ENCODE measurements around the gene TSC22D1.

Gene TSC22D1

GRCh38 chr13:44438234-44438579, 137.9 kb downstream of the TSC22D1 start:
- no peaks in the 10 kb centered on the region for H3K36me3 Mint-ChIP-seq (ENCODE audit: low read depth)
- H3K4me1 Mint-ChIP-seq (ENCODE audit: low read depth), result peaks cover 24% of the 10 kb centered on the region
- H3K27ac Mint-ChIP-seq, result no peak overlapping the region
- peaks cover 9% of the 10 kb centered on the region for H3K27me3 Mint-ChIP-seq
- H3K9me3 Mint-ChIP-seq, result no peaks in the 10 kb centered on the region
- H3K4me3 Mint-ChIP-seq, result no peak overlapping the region

DNA sequence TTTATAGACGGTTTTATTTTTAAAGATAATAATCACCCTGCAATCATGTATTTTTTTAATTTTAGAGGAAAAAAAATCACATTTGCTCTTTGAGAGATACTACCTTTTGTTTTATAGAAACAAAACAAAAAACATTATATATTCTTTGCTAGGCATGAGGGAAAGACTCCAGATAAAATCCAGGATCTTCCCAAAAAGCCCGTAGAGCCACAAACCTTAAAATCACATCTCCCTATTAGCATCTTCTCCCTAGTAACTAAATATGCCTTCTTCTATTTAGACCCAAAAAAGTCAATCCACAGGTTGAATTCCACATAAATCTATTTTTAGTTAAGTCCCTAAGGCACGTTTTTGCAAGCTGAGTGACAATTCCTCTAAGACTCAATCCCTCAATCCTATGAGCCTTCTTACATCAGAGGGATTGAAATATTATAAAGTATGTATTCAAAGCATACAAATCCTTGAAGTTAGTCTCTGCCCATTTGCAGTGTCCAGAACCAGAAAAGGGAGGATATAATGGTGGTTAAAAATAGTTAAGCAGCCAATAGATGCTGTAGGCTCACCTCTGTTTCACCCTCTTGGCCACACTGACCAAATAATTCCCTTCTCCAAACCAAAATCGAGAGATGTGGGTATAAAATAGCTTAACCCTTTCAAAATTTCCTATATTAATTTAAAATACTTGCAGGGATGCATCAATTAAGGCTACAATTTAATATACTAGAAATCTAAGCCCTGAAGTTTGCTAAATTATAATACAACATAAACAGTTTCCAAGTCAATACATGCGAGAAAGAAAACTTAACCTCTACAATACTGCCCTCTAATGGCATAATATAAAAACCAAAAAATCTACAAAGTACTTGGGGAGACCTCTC, 138.5 kb downstream of the TSC22D1 start:
- H3K9me3 Mint-ChIP-seq, result no peaks in the 10 kb centered on the region
- peaks cover 9% of the 10 kb centered on the region for H3K27me3 Mint-ChIP-seq
- H3K4me1 Mint-ChIP-seq (ENCODE audit: low read depth), result peaks cover 24% of the 10 kb centered on the region
- H3K27ac Mint-ChIP-seq, result no peak overlapping the region
- no peaks in the 10 kb centered on the region for H3K36me3 Mint-ChIP-seq (ENCODE audit: low read depth)
- H3K4me3 Mint-ChIP-seq, result peak overlapping the region; percentile 84

DNA sequence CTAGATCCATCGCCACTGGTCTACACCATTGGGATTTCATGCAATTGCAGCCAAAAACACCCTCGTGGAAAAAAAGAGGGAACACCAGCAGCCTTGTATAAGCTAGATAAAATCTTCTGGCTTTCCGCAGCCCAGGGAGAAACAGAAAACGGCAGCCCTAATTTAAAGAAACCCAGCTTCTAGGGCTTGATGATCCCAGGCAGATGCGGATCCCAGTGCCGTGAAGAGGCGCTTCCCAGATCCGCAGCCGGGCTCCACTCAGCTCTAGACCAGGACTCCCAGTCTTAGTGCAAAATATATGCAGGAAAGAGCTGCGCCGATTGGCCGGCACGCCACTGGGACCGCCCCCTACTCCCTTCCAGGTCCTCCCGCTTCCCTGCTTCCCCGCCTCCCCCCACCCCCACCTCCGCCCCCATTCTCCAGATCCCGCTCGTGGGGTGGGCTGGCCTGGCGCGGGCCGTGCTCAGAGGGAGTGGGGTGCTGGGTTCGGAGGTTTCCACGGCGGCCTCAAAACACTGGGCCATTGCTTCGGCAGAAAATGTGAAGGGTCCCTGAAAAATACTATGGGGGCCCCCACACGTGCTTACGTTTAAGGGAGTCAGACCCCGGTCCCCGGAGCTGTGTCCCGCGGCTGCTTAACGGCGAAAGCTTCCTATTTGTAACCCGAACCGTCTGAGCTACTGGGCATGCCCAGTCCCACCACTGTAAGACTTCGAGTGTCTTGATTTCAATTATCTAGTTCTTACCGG, 139.4 kb downstream of the TSC22D1 start:
- Mint-ChIP-seq H3K27me3 (peaks cover 9% of the 10 kb centered on the region), H3K36me3 (ENCODE audit: low read depth) (no peaks in the 10 kb centered on the region), H3K27ac (no peak overlapping the region), H3K4me1 (ENCODE audit: low read depth) (peaks cover 24% of the 10 kb centered on the region), H3K4me3 (peak overlapping the region; percentile 84), H3K9me3 (no peaks in the 10 kb centered on the region)

GRCh38 chr13:44435919-44436510, 140.1 kb downstream of the TSC22D1 start:
- H3K9me3 Mint-ChIP-seq, result no peaks in the 10 kb centered on the region
- H3K4me3 Mint-ChIP-seq, result peak overlapping the region; percentile 84
- peak overlapping the region; percentile 36 for H3K27ac Mint-ChIP-seq
- no peaks in the 10 kb centered on the region for H3K36me3 Mint-ChIP-seq (ENCODE audit: low read depth)
- H3K27me3 Mint-ChIP-seq, result peaks cover 9% of the 10 kb centered on the region
- peaks cover 24% of the 10 kb centered on the region for H3K4me1 Mint-ChIP-seq (ENCODE audit: low read depth)

DNA sequence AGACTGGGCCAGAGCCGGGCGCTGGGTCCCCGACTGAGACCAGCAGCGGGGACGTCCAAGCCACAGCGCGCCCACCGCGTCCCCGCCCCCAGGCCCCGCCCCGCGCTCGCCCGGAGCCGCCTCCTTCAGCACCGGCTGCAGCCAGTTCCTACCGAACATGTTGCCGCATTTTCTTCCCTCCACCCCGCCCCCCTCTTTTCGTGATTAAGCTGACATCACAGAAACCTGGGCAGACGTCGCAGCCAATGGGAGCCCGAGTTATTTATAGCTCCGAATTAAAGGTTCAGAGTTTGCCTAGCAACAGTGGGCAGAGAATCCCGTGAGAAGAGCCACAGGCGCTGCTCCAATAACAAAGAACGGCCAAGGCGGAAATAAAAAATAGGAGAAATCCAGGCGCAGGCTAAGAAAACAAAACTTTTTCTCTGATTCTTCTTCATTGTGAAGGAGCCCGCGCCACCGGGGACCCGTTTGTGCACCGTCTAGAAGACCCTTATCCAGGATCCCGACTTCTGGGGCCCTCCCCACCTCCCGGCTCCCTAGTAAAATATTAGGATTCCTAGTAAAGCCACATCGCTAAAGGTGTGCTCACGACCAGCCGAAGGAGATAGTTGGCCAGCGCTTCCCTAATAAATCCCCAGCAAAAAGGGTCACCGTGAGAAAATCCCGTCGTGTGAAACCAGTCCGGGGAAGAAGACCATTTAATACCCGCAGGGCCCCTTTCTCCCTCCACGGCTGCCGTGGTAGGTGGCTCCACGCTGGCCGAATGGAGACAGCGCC, 140.8 kb downstream of the TSC22D1 start:
- H3K27me3 Mint-ChIP-seq, result peaks cover 9% of the 10 kb centered on the region

GRCh38 chr13:44434766-44435141, 141.4 kb downstream of the TSC22D1 start:
- H3K27me3 Mint-ChIP-seq, result peaks cover 9% of the 10 kb centered on the region
- H3K4me1 Mint-ChIP-seq (ENCODE audit: low read depth), result peaks cover 24% of the 10 kb centered on the region
- H3K36me3 Mint-ChIP-seq (ENCODE audit: low read depth), result no peaks in the 10 kb centered on the region
- peak overlapping the region; percentile 56 for H3K4me3 Mint-ChIP-seq
- no peak overlapping the region for H3K27ac Mint-ChIP-seq
- H3K9me3 Mint-ChIP-seq, result no peaks in the 10 kb centered on the region

More for the DNA sequence above, 140.8 kb downstream of the TSC22D1 start:
- peaks cover 24% of the 10 kb centered on the region for H3K4me1 Mint-ChIP-seq (ENCODE audit: low read depth)
- H3K27ac Mint-ChIP-seq, result peak overlapping the region; percentile 85
- H3K36me3 Mint-ChIP-seq (ENCODE audit: low read depth), result no peaks in the 10 kb centered on the region
- H3K9me3 Mint-ChIP-seq, result no peaks in the 10 kb centered on the region
- H3K4me3 Mint-ChIP-seq, result peak overlapping the region; percentile 84

DNA sequence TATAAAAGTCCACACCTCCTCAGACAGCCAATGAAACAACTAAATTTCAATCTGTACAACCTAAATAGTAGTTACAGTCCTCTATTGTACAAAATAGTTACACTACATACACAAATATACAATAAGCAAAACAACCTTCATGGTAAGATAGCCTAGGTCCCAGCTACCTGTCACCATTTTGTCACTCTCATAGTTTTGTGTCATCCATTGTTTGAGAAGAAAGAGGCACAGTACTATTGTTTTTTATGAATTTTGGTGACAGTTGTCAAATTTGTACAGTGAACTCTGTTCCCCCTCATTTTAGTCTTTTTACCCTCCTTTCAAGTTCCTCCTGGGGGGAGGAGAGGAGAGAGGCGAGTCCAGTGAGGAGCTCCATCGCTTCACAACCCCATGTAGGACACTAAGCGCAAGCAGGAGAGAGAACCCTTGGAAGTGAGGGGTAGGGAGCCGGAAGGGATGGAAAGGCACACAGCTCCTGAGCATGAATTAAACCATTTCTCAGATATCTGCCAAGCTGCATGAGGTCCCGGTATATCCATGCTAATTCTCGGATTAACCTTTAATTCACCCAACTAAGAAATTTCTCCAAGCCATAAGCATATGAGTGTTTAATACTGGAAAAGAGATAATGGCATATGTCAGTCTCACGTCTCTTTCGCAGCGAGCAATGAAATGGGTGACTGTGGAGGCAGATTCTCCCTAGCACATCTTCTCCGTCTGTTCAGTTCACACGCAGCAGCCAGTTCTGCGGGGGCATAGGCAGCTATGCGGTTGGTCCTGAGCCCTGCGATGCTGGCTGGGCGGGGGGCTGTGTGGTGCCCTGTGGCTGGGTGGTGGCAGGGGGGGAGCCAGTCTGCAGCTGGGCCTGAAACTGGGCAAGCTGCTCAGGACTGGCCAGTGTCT, 142.0 kb downstream of the TSC22D1 start:
- Mint-ChIP-seq H3K27me3 (peaks cover 9% of the 10 kb centered on the region), H3K4me1 (ENCODE audit: low read depth) (peaks cover 24% of the 10 kb centered on the region), H3K27ac (no peak overlapping the region), H3K36me3 (ENCODE audit: low read depth) (no peaks in the 10 kb centered on the region), H3K9me3 (no peaks in the 10 kb centered on the region), H3K4me3 (no peak overlapping the region)

DNA sequence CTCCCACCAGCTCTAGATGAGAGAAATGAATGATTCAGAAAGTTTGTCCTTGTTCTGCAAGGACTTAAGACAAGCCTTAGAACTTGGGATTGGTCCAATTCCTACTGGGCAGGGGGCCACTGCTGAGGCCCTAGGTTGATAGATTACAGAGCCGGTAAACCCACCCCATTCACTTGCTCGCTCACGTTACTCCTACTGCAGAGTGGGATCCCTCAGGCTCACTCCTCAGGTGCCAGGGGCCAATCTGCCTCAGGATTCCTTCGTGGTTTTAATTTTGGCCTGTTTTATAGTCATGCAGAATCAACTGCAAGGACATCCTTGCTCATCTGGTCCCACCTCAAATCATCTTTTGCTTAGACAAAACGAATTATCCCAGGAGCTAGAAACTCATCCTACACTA, 143.5 kb downstream of the TSC22D1 start:
- Mint-ChIP-seq H3K27ac (no peak overlapping the region), H3K4me3 (no peak overlapping the region), H3K36me3 (ENCODE audit: low read depth) (no peaks in the 10 kb centered on the region), H3K4me1 (ENCODE audit: low read depth) (peaks cover 23% of the 10 kb centered on the region), H3K27me3 (peaks cover 9% of the 10 kb centered on the region), H3K9me3 (no peaks in the 10 kb centered on the region)

- no peak overlapping the region for H3K27ac Mint-ChIP-seq
- H3K27me3 Mint-ChIP-seq, result peaks cover 5% of the 10 kb centered on the region
- no peak overlapping the region for H3K4me3 Mint-ChIP-seq
- H3K36me3 Mint-ChIP-seq (ENCODE audit: low read depth), result no peaks in the 10 kb centered on the region
- peaks cover 11% of the 10 kb centered on the region for H3K4me1 Mint-ChIP-seq (ENCODE audit: low read depth)
- no peaks in the 10 kb centered on the region for H3K9me3 Mint-ChIP-seq
Measured at GRCh38 chr13:44431150-44431549, 145.0 kb downstream of the TSC22D1 start.

DNA sequence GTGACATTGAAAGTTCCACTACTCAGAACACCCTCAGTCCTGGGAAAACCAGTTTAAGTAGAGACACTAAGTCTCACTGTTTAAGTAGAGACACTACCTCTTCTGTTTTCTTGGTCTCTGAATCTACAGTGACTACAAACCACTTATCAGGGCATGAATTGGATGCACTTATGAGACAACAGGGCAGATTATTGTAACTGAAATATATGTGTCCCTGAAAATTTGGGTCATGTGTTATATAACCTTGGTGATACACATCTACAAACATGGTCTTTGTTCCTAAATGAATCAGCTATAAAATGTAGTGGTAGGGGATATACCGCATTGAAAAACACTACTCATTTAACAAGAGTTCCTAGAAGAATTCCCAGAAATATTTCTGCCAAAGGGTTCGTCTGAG, 146.8 kb downstream of the TSC22D1 start:
- H3K27ac Mint-ChIP-seq, result no peak overlapping the region
- H3K4me3 Mint-ChIP-seq, result no peak overlapping the region
- H3K9me3 Mint-ChIP-seq, result no peaks in the 10 kb centered on the region
- H3K36me3 Mint-ChIP-seq (ENCODE audit: low read depth), result no peaks in the 10 kb centered on the region
- no peaks in the 10 kb centered on the region for H3K4me1 Mint-ChIP-seq (ENCODE audit: low read depth)
- peaks cover 9% of the 10 kb centered on the region for H3K27me3 Mint-ChIP-seq

GRCh38 chr13:44426461-44426860, 149.7 kb downstream of the TSC22D1 start:
- no peaks in the 10 kb centered on the region for H3K9me3 Mint-ChIP-seq
- no peaks in the 10 kb centered on the region for H3K4me1 Mint-ChIP-seq (ENCODE audit: low read depth)
- peaks cover 21% of the 10 kb centered on the region for H3K27me3 Mint-ChIP-seq
- H3K36me3 Mint-ChIP-seq (ENCODE audit: low read depth), result no peaks in the 10 kb centered on the region
- no peak overlapping the region for H3K27ac Mint-ChIP-seq
- no peak overlapping the region for H3K4me3 Mint-ChIP-seq

DNA sequence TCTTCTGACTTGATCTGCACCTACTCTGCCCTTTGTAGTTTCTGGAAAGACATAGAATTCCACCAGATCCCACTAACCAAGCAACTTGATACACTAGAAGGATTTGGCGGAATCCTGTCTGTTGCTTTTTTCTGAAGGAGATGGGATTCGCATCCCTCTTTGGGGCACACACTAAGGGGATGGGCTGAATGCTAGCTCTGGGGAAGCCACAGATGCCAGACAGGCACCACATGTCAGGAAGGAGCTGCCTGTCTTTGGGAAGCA, 150.4 kb downstream of the TSC22D1 start:
- H3K4me3 Mint-ChIP-seq, result no peak overlapping the region
- H3K27me3 Mint-ChIP-seq, result peaks cover 21% of the 10 kb centered on the region
- H3K4me1 Mint-ChIP-seq (ENCODE audit: low read depth), result no peaks in the 10 kb centered on the region
- H3K9me3 Mint-ChIP-seq, result no peaks in the 10 kb centered on the region
- H3K27ac Mint-ChIP-seq, result no peak overlapping the region
- H3K36me3 Mint-ChIP-seq (ENCODE audit: low read depth), result no peaks in the 10 kb centered on the region

DNA sequence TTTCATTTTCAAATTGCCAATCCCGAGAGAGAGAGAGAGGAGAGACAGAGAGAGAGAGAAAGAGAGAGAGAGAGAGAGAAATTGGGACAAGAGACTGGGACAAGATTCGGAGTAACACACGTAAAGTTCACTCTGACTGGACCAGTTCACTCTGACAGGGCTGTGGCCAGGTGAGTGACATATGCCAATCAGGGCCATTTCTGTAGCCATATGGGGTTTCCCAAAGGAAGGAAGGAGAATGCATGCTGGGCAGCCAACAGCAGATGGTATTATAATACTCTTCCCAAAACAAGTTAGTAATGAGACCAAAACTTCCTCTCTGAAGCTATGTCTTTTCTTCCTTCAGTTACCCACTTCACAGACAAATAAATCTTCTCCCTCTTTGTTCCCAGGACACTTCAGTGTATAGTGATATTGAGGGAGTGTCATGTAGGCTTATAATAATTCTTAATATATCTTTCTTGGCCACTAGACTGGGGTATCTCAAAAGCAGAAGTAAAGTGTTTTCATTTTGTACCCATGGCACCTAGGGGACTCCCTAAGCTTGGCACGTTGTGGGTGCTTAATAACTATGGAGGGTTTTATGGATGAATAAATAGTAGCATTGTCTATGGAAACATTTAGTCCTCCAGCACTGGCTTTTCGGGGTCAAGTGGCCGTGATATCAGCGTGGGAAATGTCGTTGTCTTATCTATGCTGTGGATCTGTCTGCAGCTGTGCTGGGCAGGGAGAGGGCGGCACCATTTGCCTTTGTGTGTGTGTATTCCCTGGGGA, 150.9 kb downstream of the TSC22D1 start:
- Mint-ChIP-seq H3K36me3 (ENCODE audit: low read depth) (no peaks in the 10 kb centered on the region), H3K27me3 (peaks cover 21% of the 10 kb centered on the region), H3K27ac (no peak overlapping the region), H3K9me3 (no peaks in the 10 kb centered on the region), H3K4me3 (no peak overlapping the region), H3K4me1 (ENCODE audit: low read depth) (no peaks in the 10 kb centered on the region)
